K562 (cell line): ENCODE data around the gene OXNAD1. TPM values are rescaled to one million over a fixed set of nuclear protein-coding genes. Genes with fewer than 3 reads are reported as not detected.

Experiments used
- ATAC-seq: fragments of 200-7000 bp; cut with Tn5 transposase; 3 replicates; pipeline ENCODE4 v1.9.1; 2020; ENCODE audit warnings: moderate library complexity
- BruUV-seq: library from RNA; stranded (reverse); fragments of 400-500 nt; replicated peaks from 2 replicates; lab custom pipeline; 2021; lab: Mats Ljungman, UMichigan
- CTCF ChIA-PET: fragments of 300-600 bp; formaldehyde crosslinking; extraction: SDS; loops from one replicate; lab custom pipeline; 2021; ENCODE audit warnings: low intra/inter-chr PET ratio; lab: Yijun Ruan, JAX
- POLR2A ChIA-PET: fragments of 300-600, 350-650 bp; sonication (Branson Sonifier 250); formaldehyde crosslinking; extraction: SDS; loops from one replicate; lab custom pipeline; 2021; ENCODE audit warnings: antibody characterized with exemption, inconsistent platforms; lab: Yijun Ruan, JAX
- DNase-seq, 4 experiments: peaks; one replicate each; pipeline versions ENCODE4 v3.0.0 to v3.0.0-alpha.2; 2011 to 2018; ENCODE audit warnings: low spot score in 3 of 4, mixed read lengths in 3 of 4; ENCODE audit errors: extremely low read depth in 1 of 4
- FAIRE-seq: peaks from 2 replicates; lab custom pipeline; 2011; peaks lifted over from hg19 to GRCh38; lab: Jason Lieb, UNC
- H2AFZ ChIP-seq: 2 replicates; pipeline ENCODE4 v1.6.0; 2011; ENCODE audit warnings: low read depth, low read length, control low read depth, inconsistent platforms
- H3K27ac ChIP-seq: fragments of 200-600 bp; 3 replicates; pipeline ENCODE4 v1.8.0; 2011; ENCODE audit warnings: low read depth, mild to moderate bottlenecking, control low read depth, inconsistent platforms, low read length, moderate library complexity, mixed read lengths; ENCODE audit errors: extremely low read depth
- H3K27me3 ChIP-seq, 2 experiments: fragments of 300-600 bp in 1 of 2; 2 replicates in 1 of 2; 3 replicates in 1 of 2; pipeline versions ENCODE4 v1.6.0 to v1.8.0; 2011; ENCODE audit warnings: inconsistent platforms in 2 of 2, low read length in 2 of 2, mild to moderate bottlenecking in 1 of 2, mixed read lengths in 1 of 2, moderate library complexity in 1 of 2; ENCODE audit not compliant: control insufficient read depth in 2 of 2, insufficient read depth in 2 of 2
- H3K36me3 ChIP-seq: fragments of 300-600 bp; 3 replicates; pipeline ENCODE4 v1.8.0; 2011; ENCODE audit warnings: mild to moderate bottlenecking, low read length, inconsistent platforms; ENCODE audit not compliant: control insufficient read depth, insufficient read depth
- H3K4me1 ChIP-seq, 2 experiments: fragments of 200-600 bp in 1 of 2; replicated peaks in 1 of 2; 2 replicates in 1 of 2; 3 replicates in 1 of 2; pipeline versions ENCODE4 v1.5.1 to v1.8.0; 2011; ENCODE audit warnings: inconsistent platforms in 2 of 2, low read length in 2 of 2, mild to moderate bottlenecking in 1 of 2, mixed read lengths in 1 of 2, moderate library complexity in 1 of 2; ENCODE audit not compliant: control insufficient read depth in 2 of 2, insufficient read depth in 2 of 2
- H3K4me2 ChIP-seq: 2 replicates; pipeline ENCODE4 v1.6.1; 2011; ENCODE audit warnings: low read length, control low read depth, inconsistent platforms, mixed read lengths; ENCODE audit not compliant: insufficient read depth
- H3K4me3 ChIP-seq: fragments of 200-600 bp; sonication (generic), shearing (Covaris generic); 2 replicates; pipeline ENCODE4 v1.5.1; 2016; ENCODE audit warnings: control low read depth, inconsistent platforms
- H3K79me2 ChIP-seq: fragments of 200-600 bp; 3 replicates; pipeline ENCODE4 v1.8.0; 2011; ENCODE audit warnings: low read length, inconsistent platforms; ENCODE audit not compliant: control insufficient read depth, insufficient read depth
- H3K9ac ChIP-seq, 2 experiments: 2 replicates each; pipeline versions ENCODE4 v1.6.0 to v1.6.1; 2011; ENCODE audit warnings: low read depth in 2 of 2, low read length in 2 of 2, control low read depth in 1 of 2, inconsistent platforms in 1 of 2, mild to moderate bottlenecking in 1 of 2, mixed read lengths in 1 of 2; ENCODE audit not compliant: insufficient read depth in 1 of 2
- H3K9me1 ChIP-seq: one replicate; pipeline ENCODE4 v1.6.0; 2011; ENCODE audit warnings: inconsistent platforms, mild to moderate bottlenecking, low read length, moderate library complexity; ENCODE audit not compliant: control insufficient read depth, insufficient read depth
- H3K9me3 ChIP-seq: replicated peaks from 2 replicates; pipeline ENCODE4 v1.5.1; 2011; ENCODE audit warnings: low read depth, low read length, inconsistent platforms; ENCODE audit not compliant: control insufficient read depth, insufficient read depth
- H4K20me1 ChIP-seq: replicated peaks from 2 replicates; pipeline ENCODE4 v1.6.1; 2011; ENCODE audit warnings: low read length, inconsistent platforms, mixed read lengths; ENCODE audit not compliant: control insufficient read depth, insufficient read depth
- KDM4B ChIP-seq, 2 experiments: fragments of 450-650 bp in 1 of 2; sonication (generic) in 1 of 2; IDR thresholded peaks; 2 replicates each; pipeline ENCODE4 v1.6.1; 2016 to 2017; ENCODE audit warnings: borderline replicate concordance in 2 of 2, antibody characterized with exemption in 1 of 2, low read depth in 1 of 2, mild to moderate bottlenecking in 1 of 2
- PTRF ChIP-seq: fragments of 450-650 bp; IDR thresholded peaks from 2 replicates; pipeline ENCODE4 v1.6.1; 2016; ENCODE audit warnings: mild to moderate bottlenecking, missing genetic modification characterization, missing compliant biosample characterization
- RNF2 ChIP-seq: sonication (generic); IDR thresholded peaks from 2 replicates; pipeline ENCODE4 v1.6.1; 2016
- WHSC1 ChIP-seq: IDR thresholded peaks from one replicate; pipeline ENCODE4 v1.6.1; 2012; ENCODE audit warnings: low read length, control low read depth, inconsistent platforms
- ZNF239 ChIP-seq: fragments of 250-450 bp; sonication (Bioruptor Pico); IDR thresholded peaks from 2 replicates; pipeline ENCODE4 v1.4.0; 2020; ENCODE audit warnings: mild to moderate bottlenecking
- ZNF324 ChIP-seq: fragments of 250-450 bp; sonication (Bioruptor Pico); IDR thresholded peaks from 2 replicates; pipeline ENCODE4 v1.4.0; 2020; ENCODE audit warnings: mild to moderate bottlenecking
- WGBS: fragments of 100-300 bp; shearing (Covaris generic); methylation state at CpG from one replicate; pipeline ENCODE4 v1.1.6; 2016; ENCODE audit warnings: low coverage, mixed read lengths; ENCODE audit not compliant: insufficient coverage; ENCODE audit errors: missing lambda C conversion rate; 5-methylcytosine and 5-hydroxymethylcytosine counted together
- in situ Hi-C: fragments of 300-500 bp; cut with MboI; formaldehyde crosslinking; loops from 4 replicates; pipeline ENCODE4 v1.15.0; 2018; ENCODE audit warnings: inconsistent platforms, mixed read lengths
- intact Hi-C: fragments of 100-400 bp; cut with micrococcal nuclease; formaldehyde crosslinking; loops from 2 replicates; pipeline ENCODE4 v1.14.2; 2022
- polyA plus RNA-seq, 8 experiments: library from polyadenylated mRNA; depleted of rRNA in 4 of 8; stranded (reverse) in 5 of 8; unstranded in 3 of 8; fragments of >200 nt; fragmentation: Nextera tagmentation in 2 of 8; fragmentation: Illumina TruSeq in 1 of 8; extraction: Ambion mirVana in 2 of 8; extraction: Trizol in 1 of 8; gene quantifications; 2 replicates each; pipeline versions ENCODE4 v1.2.1 to v1.2.3, GENCODE V29; 2011 to 2014; ENCODE audit warnings: inconsistent platforms in 1 of 8, missing spikeins in 1 of 8
- total RNA-seq, 7 experiments: library from RNA; depleted of rRNA in 6 of 7; stranded (reverse); fragments of >200 nt in 6 of 7; fragmentation: Illumina TruSeq in 2 of 7; extraction: Trizol in 2 of 7; gene quantifications; 2 replicates each; pipeline versions ENCODE4 v1.2.1 to v1.2.3, GENCODE V29; 2011 to 2021; ENCODE audit warnings: low replicate concordance in 1 of 7

The OXNAD1 gene
- total and polyA plus RNA-seq, 9 of the 15 experiments (the other 6 are each of a cell fraction or from before 2014, with no cell fraction given) = 12.8 to 44.4 (median 41.1) TPM

DNA sequence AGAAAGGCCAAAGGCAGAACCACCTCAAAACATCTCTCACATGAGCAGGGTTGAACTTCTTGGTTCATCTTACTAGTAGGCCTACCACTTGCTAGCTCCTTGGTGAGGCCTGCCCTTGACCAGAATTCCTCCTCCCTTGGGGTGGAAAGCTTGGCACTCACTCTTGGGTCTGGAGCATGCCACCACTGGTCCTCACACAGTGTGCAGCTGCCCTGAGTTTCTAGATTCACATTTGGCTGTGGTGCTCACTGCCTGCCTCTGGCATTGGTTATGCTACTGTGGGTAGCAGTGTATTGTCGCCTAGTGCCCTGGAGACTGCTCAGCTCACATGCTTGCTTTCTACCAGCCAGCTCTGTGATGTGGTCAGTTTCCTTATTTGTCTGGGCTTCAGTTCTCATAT, 23.7 kb downstream of the OXNAD1 start:
- Histone ChIP-seq H3K9me3 (peaks cover 4% of the 10 kb centered on the region), H3K4me3 (no peak overlapping the region), H3K9ac (peak overlapping the region in 1 of 2 experiments; percentile 14; a peak in 1 of 4 replicates), H3K4me1 (peaks cover 2 to 42% of the 10 kb centered on the region in 2 experiments; a peak in 4 of 5 replicates), H3K27me3 (no peaks in the 10 kb centered on the region), H3K79me2 (peaks cover 38% of the 10 kb centered on the region), H3K9me1 (no peaks in the 10 kb centered on the region), H3K36me3 (peaks cover 88% of the 10 kb centered on the region), H3K27ac (no peak overlapping the region), H2AFZ (no peak overlapping the region), H4K20me1 (no peaks in the 10 kb centered on the region), H3K4me2 (no peak overlapping the region)
- intact Hi-C loops = no loop called here
- ChIA-PET CTCF (interaction anchor here (0.6 kb wide), 1 partner anchor 261 kb away, joined by 3 read pairs; no protein-coding TSS in a partner anchor), POLR2A (interaction anchor here (0.5 to 1.4 kb wide), 4 partner anchors 10 to 310 kb away, joined by 4 to 7 read pairs (median 4); no protein-coding TSS in a partner anchor)
- in situ Hi-C loops = loop anchor here (5.0 kb wide), 1 partner anchor 264 kb away; no protein-coding TSS in a partner anchor
- TF ChIP-seq ZNF239 (CRISPR knock-in tag) (no peak), ZNF324 (CRISPR knock-in tag) (no peak), WHSC1 (peak; percentile 68), KDM4B (IDR thresholded peaks at IDR 0.05; ENCODE audit: borderline replicate concordance in 2 of 2, low read depth in 1 of 2) (no peak), RNF2 (no peak), PTRF (tag) (no peak)
- 100% methylated on average over 1 of the region's 1 CpG for WGBS
- DNase-seq (no peak), ATAC-seq (no peak; the same call in 2 of the 3 replicates), FAIRE-seq (no peak)
- BruUV-seq = no TSS peak
